ENCODE measurements around the gene FXYD7.

GRCh38 chr19:35109395-35110112 lies 33.5 kb upstream of the FXYD7 start:
- TF ChIP-seq CTCF (IDR thresholded peaks at IDR 0.05; ENCODE audit: low read length) = no peak
- no peak for TF ChIP-seq EZH2 (IDR thresholded peaks at IDR 0.05; ENCODE audit: borderline replicate concordance, low read length)

All from OCI-LY1 (cell line).